Mucosa of rectum (tissue), 2 donors: ENCODE measurements around the gene PDP2.

ENCODE experiments used
- H3K27ac ChIP-seq, 2 donors: one replicate each; pipeline ENCODE4 v1.7.0; 2013; ENCODE audit warnings: inconsistent platforms in 2 of 2, low read depth in 2 of 2, low read length in 2 of 2
- H3K27me3 ChIP-seq, 2 donors: one replicate each; pipeline ENCODE4 v1.7.0; 2013; ENCODE audit warnings: low read length in 2 of 2; ENCODE audit not compliant: control insufficient read depth in 2 of 2, insufficient read depth in 2 of 2
- H3K36me3 ChIP-seq, 2 donors: one replicate each; pipeline ENCODE4 v1.7.0; 2013; ENCODE audit warnings: low read length in 2 of 2; ENCODE audit not compliant: control insufficient read depth in 2 of 2, insufficient read depth in 2 of 2
- H3K4me1 ChIP-seq, 2 donors: one replicate each; pipeline ENCODE4 v1.7.0; 2013; ENCODE audit warnings: low read length in 2 of 2, mild to moderate bottlenecking in 1 of 2; ENCODE audit not compliant: control insufficient read depth in 2 of 2, insufficient read depth in 2 of 2
- H3K4me3 ChIP-seq, 2 donors: one replicate each; pipeline ENCODE4 v1.7.0; 2013; ENCODE audit warnings: low read length in 2 of 2
- H3K9ac ChIP-seq, 2 donors: one replicate each; pipeline ENCODE4 v1.7.0; 2013; ENCODE audit warnings: low read length in 2 of 2, low read depth in 1 of 2, mild to moderate bottlenecking in 1 of 2
- H3K9me3 ChIP-seq, 2 donors: one replicate each; pipeline ENCODE4 v1.7.0; 2013; ENCODE audit warnings: low read length in 2 of 2; ENCODE audit not compliant: control insufficient read depth in 2 of 2
- donor health status: healthy.
- donor health status: Normal muscosa, but diverticular disease.

PDP2 gene

GRCh38 chr16:66924527-66925321, 44.4 kb downstream of the PDP2 start:
- Histone ChIP-seq H3K4me3 (peak overlapping the region; percentile 48 to 57), H3K27me3 (peaks cover 3 to 14% of the 10 kb centered on the region in 2 donors), H3K36me3 (no peaks in the 10 kb centered on the region), H3K9me3 (no peaks in the 10 kb centered on the region), H3K27ac (peak overlapping the region; percentile 43 to 50), H3K4me1 (peaks cover 16 to 18% of the 10 kb centered on the region in 2 donors), H3K9ac (peak overlapping the region; percentile 24 to 61)

DNA sequence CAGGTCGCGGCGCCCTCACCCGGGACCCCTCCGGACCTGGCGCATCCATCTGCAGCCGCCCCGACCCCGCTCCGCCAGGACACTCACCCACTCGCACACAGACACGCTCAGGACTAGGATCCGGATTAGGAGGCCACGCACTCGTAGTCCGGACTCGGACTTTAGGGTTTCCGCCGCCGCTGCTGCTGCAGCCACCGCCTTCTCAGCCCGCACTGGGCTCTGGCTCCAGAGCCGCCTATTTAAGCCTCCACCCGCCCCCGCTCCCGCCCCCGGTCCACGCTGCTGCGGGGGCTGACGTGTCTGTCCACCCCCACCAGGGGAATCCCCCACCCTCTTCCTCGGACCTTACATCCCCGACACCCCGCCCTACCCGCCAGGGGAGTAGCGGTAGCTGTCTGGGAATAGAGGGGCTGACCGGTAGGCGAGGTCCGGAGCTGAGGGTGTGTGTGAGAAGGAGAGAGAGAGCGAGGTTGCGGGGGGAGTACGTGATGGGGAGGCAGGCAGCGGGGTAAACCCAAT, 45.1 kb downstream of the PDP2 start, which contains the start of gene RRAD:
TSS of gene RRAD (minus strand) at position 214 of the 519 bp plus-strand sequence. CDS start 356 bp downstream, outside the sequence.
- Histone ChIP-seq H3K36me3 (peaks cover 0 to 3% of the 10 kb centered on the region in 2 donors), H3K9me3 (no peaks in the 10 kb centered on the region), H3K27ac (peak within 1 kb of the TSS; percentile 43 to 50), H3K9ac (peak within 1 kb of the TSS; percentile 24 to 61), H3K4me3 (peak within 1 kb of the TSS; percentile 48 to 57), H3K27me3 (peaks cover 3 to 14% of the 10 kb centered on the region in 2 donors), H3K4me1 (peaks cover 16 to 18% of the 10 kb centered on the region in 2 donors)

DNA sequence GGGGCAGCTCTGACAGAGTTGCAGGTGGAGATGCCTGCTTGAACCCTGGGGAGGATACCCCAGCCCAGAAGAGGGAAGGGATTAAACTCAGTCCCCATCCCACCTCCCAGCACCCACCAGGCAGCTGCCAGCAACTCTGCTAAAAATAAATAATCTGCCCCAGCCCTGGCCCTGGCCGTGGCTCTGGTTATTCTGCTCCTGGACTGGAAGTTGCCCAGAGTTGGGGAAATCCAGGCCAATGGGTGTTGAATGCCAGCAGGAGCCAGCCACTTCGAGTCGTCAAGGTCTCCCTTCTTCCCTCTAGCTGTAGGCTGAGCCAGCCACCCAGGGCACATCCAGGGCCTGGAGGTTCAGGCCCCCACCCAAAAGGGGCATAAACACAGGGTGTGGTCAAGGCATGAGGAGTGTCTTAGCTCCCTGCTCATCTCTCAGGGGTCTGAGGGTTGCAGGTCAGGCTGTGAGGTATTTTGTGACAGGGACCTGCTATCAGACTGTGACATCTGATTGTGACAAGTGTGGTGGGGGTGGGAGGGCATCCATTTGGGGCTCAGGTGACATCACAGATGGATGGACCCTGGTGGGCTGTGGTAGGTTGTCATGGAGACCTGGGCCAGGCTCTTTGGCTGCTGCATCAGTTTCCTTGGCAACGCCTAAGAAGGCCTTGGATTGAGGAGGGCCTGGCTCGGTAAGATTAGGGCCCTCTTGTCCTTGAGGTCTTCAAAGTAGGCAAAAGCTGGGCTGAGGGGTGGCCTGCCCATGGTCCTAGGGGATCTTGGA, 46.0 kb downstream of the PDP2 start:
- no peak overlapping the region for H3K9ac ChIP-seq
- H3K27me3 ChIP-seq: peaks cover 3 to 14% of the 10 kb centered on the region in 2 donors
- H3K4me3 ChIP-seq: no peak overlapping the region
- H3K9me3 ChIP-seq: no peaks in the 10 kb centered on the region
- H3K36me3 ChIP-seq: peaks cover 0 to 3% of the 10 kb centered on the region in 2 donors
- peak overlapping the region in 1 of 2 donors; percentile 43 for H3K27ac ChIP-seq
- peaks cover 16 to 18% of the 10 kb centered on the region in 2 donors for H3K4me1 ChIP-seq

- Histone ChIP-seq H3K27me3 (peaks cover 3 to 14% of the 10 kb centered on the region in 2 donors), H3K9me3 (no peaks in the 10 kb centered on the region), H3K4me3 (no peak overlapping the region), H3K4me1 (peaks cover 12 to 18% of the 10 kb centered on the region in 2 donors), H3K36me3 (peaks cover 0 to 7% of the 10 kb centered on the region in 2 donors), H3K9ac (no peak overlapping the region), H3K27ac (no peak overlapping the region)
These were observed 46.7 kb downstream of the PDP2 start for GRCh38 chr16:66926961-66927436.

GRCh38 chr16:66927918-66928649, 47.8 kb downstream of the PDP2 start:
- Histone ChIP-seq H3K9ac (no peak overlapping the region), H3K9me3 (no peaks in the 10 kb centered on the region), H3K27ac (no peak overlapping the region), H3K36me3 (peaks cover 4 to 15% of the 10 kb centered on the region in 2 donors), H3K27me3 (peaks cover 3 to 14% of the 10 kb centered on the region in 2 donors), H3K4me3 (no peak overlapping the region), H3K4me1 (peaks cover 18 to 23% of the 10 kb centered on the region in 2 donors)

DNA sequence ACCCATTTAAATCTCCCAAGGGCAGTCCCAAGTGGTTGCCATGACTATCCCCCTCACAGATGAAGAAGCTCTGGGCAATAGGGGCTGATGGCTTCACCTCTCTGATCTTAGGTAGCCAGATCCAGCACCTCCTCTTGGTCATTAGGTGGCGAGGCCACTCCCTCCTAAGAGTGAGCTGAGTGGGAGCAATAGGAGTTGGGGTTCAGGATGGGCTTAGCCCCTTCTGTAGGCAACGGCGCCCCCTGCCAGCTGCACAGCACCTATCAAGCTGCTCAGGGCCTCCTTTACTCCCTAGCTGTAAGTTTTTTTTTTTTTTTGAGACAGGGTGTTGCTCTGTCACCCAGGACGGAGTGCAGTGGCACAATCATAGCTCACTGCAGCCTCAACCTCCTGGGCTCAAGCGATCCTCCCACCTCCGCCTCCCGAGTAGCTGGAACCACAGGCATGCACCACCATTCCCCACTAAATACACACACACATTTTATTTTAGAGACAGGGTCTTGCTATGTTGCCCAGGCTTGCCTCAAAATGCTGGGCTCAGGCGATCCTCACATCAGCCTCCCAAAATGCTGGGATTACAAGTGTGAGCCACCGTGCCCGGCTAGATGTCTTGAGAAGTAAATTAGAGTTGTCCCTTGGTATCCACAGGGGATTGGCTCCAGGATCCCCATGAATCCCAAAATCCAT, 48.5 kb downstream of the PDP2 start:
- Histone ChIP-seq H3K9me3 (no peaks in the 10 kb centered on the region), H3K9ac (no peak overlapping the region), H3K4me3 (no peak overlapping the region), H3K27ac (no peak overlapping the region), H3K4me1 (peaks cover 22 to 24% of the 10 kb centered on the region in 2 donors), H3K36me3 (peaks cover 4 to 15% of the 10 kb centered on the region in 2 donors), H3K27me3 (peaks cover 3 to 7% of the 10 kb centered on the region in 2 donors)

DNA sequence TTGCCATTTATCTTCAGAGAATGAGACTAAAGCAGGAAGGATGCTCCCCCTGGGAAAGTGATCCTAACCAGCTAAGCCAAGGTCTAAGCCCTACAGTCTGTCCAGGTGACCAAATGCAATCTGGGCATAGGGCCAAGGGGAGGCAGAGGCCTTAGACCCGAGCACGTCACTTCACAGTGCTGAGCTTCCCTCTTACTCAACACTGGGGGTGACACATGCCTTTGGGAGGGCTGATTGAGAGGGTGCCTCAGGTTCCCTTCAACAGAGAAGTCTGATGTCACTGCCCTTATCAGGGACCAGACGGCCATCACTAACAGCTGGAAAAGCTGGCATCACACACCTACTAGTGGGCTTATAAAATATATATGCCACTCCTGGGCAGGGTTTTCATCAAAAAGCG, 49.9 kb downstream of the PDP2 start:
- Histone ChIP-seq H3K36me3 (peaks cover 4 to 15% of the 10 kb centered on the region in 2 donors), H3K27ac (no peak overlapping the region), H3K9me3 (no peaks in the 10 kb centered on the region), H3K9ac (no peak overlapping the region), H3K4me1 (peaks cover 15 to 21% of the 10 kb centered on the region in 2 donors), H3K27me3 (peaks cover 1% of the 10 kb centered on the region in 2 donors), H3K4me3 (no peak overlapping the region)

GRCh38 chr16:66931665-66932064, 51.4 kb downstream of the PDP2 start:
- H3K9me3 ChIP-seq: no peaks in the 10 kb centered on the region
- H3K4me1 ChIP-seq: peaks cover 26 to 29% of the 10 kb centered on the region in 2 donors
- H3K4me3 ChIP-seq: no peak overlapping the region
- no peak overlapping the region for H3K27ac ChIP-seq
- peaks cover 4 to 15% of the 10 kb centered on the region in 2 donors for H3K36me3 ChIP-seq
- H3K27me3 ChIP-seq: no peaks in the 10 kb centered on the region
- no peak overlapping the region for H3K9ac ChIP-seq

DNA sequence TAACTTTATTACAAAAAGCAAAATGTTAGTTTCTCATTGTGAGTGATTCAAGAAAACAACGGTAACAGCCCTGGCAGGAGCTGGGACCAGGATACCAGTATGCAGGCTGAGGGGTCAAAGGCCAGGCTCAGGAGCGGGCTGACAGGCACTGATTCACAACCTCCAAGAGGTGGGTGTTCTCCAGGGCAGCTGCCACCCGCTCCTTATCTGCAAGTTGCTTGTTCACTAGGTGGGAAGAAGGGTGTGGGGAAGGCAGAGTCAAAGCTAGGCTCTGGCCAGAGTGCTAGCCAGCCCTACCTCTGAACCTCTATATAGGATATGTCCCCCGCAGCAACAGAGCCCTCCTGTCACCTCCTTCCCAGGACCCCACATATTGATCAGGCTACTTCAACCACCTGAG, 51.8 kb downstream of the PDP2 start:
- Histone ChIP-seq H3K27ac (no peak overlapping the region), H3K4me1 (peaks cover 28 to 33% of the 10 kb centered on the region in 2 donors), H3K9ac (no peak overlapping the region), H3K27me3 (no peaks in the 10 kb centered on the region), H3K4me3 (no peak overlapping the region), H3K36me3 (peaks cover 4 to 19% of the 10 kb centered on the region in 2 donors), H3K9me3 (no peaks in the 10 kb centered on the region)
